ENCODE data around the gene ABCG1. TPM values are rescaled to one million over a fixed set of nuclear protein-coding genes. Genes with fewer than 3 reads are reported as not detected.

ABCG1 gene
- total RNA-seq, 2 donors from 2014 or later: 3.1 to 3.5 TPM

GRCh38 chr21:42187976-42188653 lies 30.8 kb upstream of the ABCG1 start:
- H3K27ac Mint-ChIP-seq: peak overlapping the region; percentile 63 to 78
- peaks cover 0 to 2% of the 10 kb centered on the region in 2 donors for H3K27me3 Mint-ChIP-seq
- peaks cover 69 to 71% of the 10 kb centered on the region in 2 donors for H3K4me1 Mint-ChIP-seq (ENCODE audit: low read depth in 2 of 2)

DNA sequence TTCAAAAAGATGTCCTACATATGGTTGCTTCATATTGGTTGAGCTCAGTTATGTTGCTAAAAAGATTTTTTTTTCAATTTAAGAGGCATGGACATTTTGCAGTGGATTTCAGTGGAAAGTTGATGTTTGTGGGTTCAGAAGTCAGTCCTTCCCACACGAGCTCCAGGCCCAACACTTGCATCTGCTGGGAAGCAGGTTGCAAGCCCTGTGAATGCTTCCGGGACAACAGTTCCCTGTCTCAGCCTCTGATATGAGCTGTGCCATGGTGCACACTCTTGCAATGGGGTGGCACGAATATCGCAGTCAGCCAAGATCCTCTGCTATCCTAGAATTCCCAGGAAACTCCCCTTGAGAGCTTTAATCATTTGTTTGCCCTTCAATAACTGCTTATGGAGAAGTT lies 30.3 kb upstream of the ABCG1 start:
- H3K4me3 Mint-ChIP-seq: peak overlapping the region; percentile 79
- peaks cover 0 to 4% of the 10 kb centered on the region in 2 donors for H3K27me3 Mint-ChIP-seq
- H3K27ac Mint-ChIP-seq: peak overlapping the region; percentile 63 to 78
- DNase-seq (ENCODE audit: low spot score) (no peak), ATAC-seq (no peak)
- H3K9me3 Mint-ChIP-seq: no peaks in the 10 kb centered on the region
- H3K4me1 Mint-ChIP-seq (ENCODE audit: low read depth in 2 of 2): peaks cover 74 to 77% of the 10 kb centered on the region in 2 donors
- H3K36me3 Mint-ChIP-seq: peaks cover 13% of the 10 kb centered on the region

More at GRCh38 chr21:42187976-42188653, 30.8 kb upstream of the ABCG1 start:
- Mint-ChIP-seq H3K4me3 (peak overlapping the region; percentile 79), H3K36me3 (peaks cover 13% of the 10 kb centered on the region), H3K9me3 (no peaks in the 10 kb centered on the region)
- ATAC-seq: peak; percentile 93 to 96
- DNase-seq (ENCODE audit: low spot score): peak; percentile 91

DNA sequence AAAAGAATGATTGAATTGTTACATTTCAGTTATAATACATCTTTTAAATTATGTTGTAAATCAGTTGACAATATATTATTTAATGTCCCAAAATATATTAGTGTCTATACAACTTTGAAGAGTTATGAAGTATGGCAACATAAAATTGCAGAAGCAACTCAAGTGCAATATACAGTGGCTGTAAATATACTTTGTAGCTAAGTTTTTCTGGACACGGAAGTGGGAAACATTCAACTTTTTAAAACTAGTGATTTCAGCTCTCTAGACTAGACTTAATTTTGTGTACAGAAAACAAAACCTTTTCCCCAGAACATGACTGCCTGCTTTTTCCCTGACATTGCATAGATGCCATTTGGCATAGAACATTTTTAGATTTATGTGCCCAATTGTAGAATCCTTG lies 29.5 kb upstream of the ABCG1 start:
- Mint-ChIP-seq H3K4me3 (peak overlapping the region; percentile 78), H3K27me3 (peaks cover 0 to 6% of the 10 kb centered on the region in 2 donors), H3K9me3 (no peaks in the 10 kb centered on the region), H3K36me3 (peaks cover 13% of the 10 kb centered on the region), H3K27ac (peak overlapping the region; percentile 47 to 57), H3K4me1 (ENCODE audit: low read depth in 2 of 2) (peaks cover 80 to 83% of the 10 kb centered on the region in 2 donors)
- ATAC-seq: no peak
- DNase-seq (ENCODE audit: low spot score): no peak

DNA sequence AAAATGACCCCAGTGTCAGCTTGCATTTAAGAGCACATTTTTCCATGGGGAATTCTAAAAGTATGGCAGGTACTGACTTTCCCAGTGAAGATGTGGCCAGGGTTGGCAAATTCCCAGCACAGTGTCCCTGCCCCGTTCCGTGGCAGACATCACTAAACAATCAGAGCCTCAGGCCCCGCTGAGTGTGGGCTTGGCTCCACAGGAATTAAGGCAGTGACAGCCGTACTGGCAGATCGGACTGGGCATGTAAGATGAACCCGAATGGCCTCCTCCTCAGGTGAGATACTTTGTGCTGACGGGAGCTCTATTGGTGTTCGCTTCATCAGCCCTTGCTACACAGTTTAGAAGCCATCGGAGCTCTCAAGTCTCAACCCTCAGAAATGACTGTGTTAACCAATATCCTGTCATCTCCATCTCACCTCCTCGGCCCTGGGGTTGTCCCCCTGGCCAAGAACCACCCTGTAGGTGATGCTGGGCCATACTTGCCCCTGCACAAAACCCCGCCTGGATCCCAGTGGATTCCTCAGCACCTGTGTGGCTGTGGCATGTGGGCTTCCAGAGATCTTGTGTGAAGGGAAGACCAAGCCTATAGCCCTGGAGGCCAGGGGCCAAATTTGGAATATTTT lies 29.0 kb upstream of the ABCG1 start:
- Mint-ChIP-seq H3K4me1 (ENCODE audit: low read depth in 2 of 2) (peaks cover 83 to 87% of the 10 kb centered on the region in 2 donors), H3K9me3 (no peaks in the 10 kb centered on the region), H3K36me3 (peaks cover 13% of the 10 kb centered on the region), H3K27ac (peak overlapping the region; percentile 47 to 57), H3K27me3 (peaks cover 0 to 7% of the 10 kb centered on the region in 2 donors), H3K4me3 (peak overlapping the region; percentile 78)
- DNase-seq (ENCODE audit: low spot score) (peak; percentile 83), ATAC-seq (peak; percentile 75 to 81)

DNA sequence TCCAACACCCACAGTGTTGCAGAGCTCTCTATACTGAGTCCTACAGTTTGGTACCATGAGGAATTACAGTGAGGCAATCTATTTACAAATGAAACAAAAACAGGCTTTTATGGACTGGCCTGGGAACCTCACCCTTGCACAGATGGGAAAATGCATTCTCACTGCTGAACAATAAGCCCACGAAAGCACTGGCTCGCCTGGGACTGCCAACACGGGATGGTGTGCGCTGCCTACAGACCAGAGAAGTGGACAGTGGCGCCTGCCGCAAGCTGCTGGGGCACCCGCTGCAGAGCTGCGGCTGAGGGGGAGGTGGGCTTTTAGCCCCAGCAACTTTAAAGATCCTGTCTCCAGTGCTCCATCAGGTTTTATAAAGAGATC lies 28.5 kb upstream of the ABCG1 start:
- no peak for ATAC-seq
- Mint-ChIP-seq H3K36me3 (peaks cover 13% of the 10 kb centered on the region), H3K27ac (peak overlapping the region; percentile 47 to 57)

DNA sequence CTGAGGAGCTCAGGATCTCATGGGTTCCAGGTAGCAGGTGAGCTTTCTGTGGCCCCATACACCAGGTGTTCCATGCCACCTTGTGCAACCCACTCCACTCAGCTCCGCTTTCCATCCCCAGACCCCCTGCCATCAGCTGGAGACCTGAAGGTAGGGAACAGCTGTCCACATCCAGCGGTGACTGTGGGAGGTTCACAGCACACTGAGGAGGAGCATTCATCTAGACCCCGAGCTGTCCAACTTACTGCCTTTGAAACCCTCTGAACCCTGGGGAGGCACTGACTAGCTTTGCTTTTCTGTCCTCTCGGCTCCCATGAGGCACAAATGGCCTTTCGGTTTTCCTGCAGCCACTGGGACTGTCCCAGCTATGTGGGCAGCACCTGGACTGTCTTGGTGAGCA lies 27.9 kb upstream of the ABCG1 start:
- Mint-ChIP-seq H3K4me1 (ENCODE audit: low read depth in 2 of 2) (peaks cover 86 to 88% of the 10 kb centered on the region in 2 donors), H3K27ac (no peak overlapping the region), H3K4me3 (peak overlapping the region; percentile 83), H3K36me3 (peaks cover 8% of the 10 kb centered on the region), H3K9me3 (no peaks in the 10 kb centered on the region), H3K27me3 (peaks cover 4 to 9% of the 10 kb centered on the region in 2 donors)
- DNase-seq (ENCODE audit: low spot score): no peak
- ATAC-seq: no peak

More for the DNA sequence above, 28.5 kb upstream of the ABCG1 start:
- Mint-ChIP-seq H3K4me1 (ENCODE audit: low read depth in 2 of 2) (peaks cover 88 to 89% of the 10 kb centered on the region in 2 donors), H3K27me3 (peaks cover 1 to 8% of the 10 kb centered on the region in 2 donors), H3K4me3 (peak overlapping the region; percentile 78), H3K9me3 (no peaks in the 10 kb centered on the region)
- no peak for DNase-seq (ENCODE audit: low spot score)

- peaks cover 77 to 79% of the 10 kb centered on the region in 2 donors for H3K4me1 Mint-ChIP-seq (ENCODE audit: low read depth in 2 of 2)
- peak overlapping the region; percentile 83 for H3K4me3 Mint-ChIP-seq
- ATAC-seq: no peak
Observed at GRCh38 chr21:42191696-42192595, 27.0 kb upstream of the ABCG1 start.

GRCh38 chr21:42193131-42193671 lies 25.7 kb upstream of the ABCG1 start:
- H3K4me1 Mint-ChIP-seq (ENCODE audit: low read depth in 2 of 2): peaks cover 67 to 70% of the 10 kb centered on the region in 2 donors
- no peaks in the 10 kb centered on the region for H3K36me3 Mint-ChIP-seq
- peak overlapping the region; percentile 83 for H3K4me3 Mint-ChIP-seq
- H3K27ac Mint-ChIP-seq: peak overlapping the region; percentile 64 to 85
- peak; percentile 61 to 73 for ATAC-seq
- no peaks in the 10 kb centered on the region for H3K9me3 Mint-ChIP-seq
- peak; percentile 80 for DNase-seq (ENCODE audit: low spot score)
- H3K27me3 Mint-ChIP-seq: peaks cover 4 to 9% of the 10 kb centered on the region in 2 donors

More at GRCh38 chr21:42191696-42192595, 27.0 kb upstream of the ABCG1 start:
- Mint-ChIP-seq H3K36me3 (no peaks in the 10 kb centered on the region), H3K9me3 (no peaks in the 10 kb centered on the region), H3K27me3 (peaks cover 4 to 9% of the 10 kb centered on the region in 2 donors), H3K27ac (peak overlapping the region; percentile 64 to 85)
- no peak for DNase-seq (ENCODE audit: low spot score)

GRCh38 chr21:42193721-42194120 lies 25.2 kb upstream of the ABCG1 start:
- H3K27me3 Mint-ChIP-seq: peaks cover 4 to 9% of the 10 kb centered on the region in 2 donors
- H3K9me3 Mint-ChIP-seq: no peaks in the 10 kb centered on the region
- no peaks in the 10 kb centered on the region for H3K36me3 Mint-ChIP-seq
- peaks cover 67 to 70% of the 10 kb centered on the region in 2 donors for H3K4me1 Mint-ChIP-seq (ENCODE audit: low read depth in 2 of 2)
- DNase-seq (ENCODE audit: low spot score) (no peak), ATAC-seq (no peak)
- peak overlapping the region; percentile 64 to 85 for H3K27ac Mint-ChIP-seq
- peak overlapping the region; percentile 83 for H3K4me3 Mint-ChIP-seq

DNA sequence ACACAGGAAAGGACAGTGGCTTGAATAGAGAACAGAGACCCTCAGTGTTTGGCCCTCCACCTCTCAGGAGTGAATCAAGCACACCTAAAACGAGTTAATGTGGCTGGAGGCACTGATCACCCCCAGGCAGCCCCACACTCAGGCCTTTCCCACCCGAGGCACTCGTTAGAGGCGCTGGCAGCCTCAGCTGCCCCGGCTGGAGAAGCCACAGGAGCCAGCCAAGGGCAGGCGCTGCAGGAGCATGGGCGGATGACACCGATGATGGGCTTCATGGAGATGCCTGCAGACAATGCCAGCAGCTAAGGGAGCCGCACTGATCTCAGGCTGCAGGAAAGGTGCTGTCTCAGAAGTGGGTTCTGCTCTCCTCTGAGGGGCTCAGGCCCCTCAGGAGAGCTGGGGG lies 24.1 kb upstream of the ABCG1 start:
- ATAC-seq (no peak), DNase-seq (ENCODE audit: low spot score) (no peak)
- Mint-ChIP-seq H3K4me3 (peak overlapping the region; percentile 85), H3K27ac (peak overlapping the region in 1 of 2 donors; percentile 70), H3K9me3 (no peaks in the 10 kb centered on the region), H3K36me3 (no peaks in the 10 kb centered on the region), H3K4me1 (ENCODE audit: low read depth in 2 of 2) (peaks cover 66 to 73% of the 10 kb centered on the region in 2 donors), H3K27me3 (peaks cover 4 to 9% of the 10 kb centered on the region in 2 donors)

GRCh38 chr21:42195378-42196031 lies 23.4 kb upstream of the ABCG1 start:
- Mint-ChIP-seq H3K36me3 (no peaks in the 10 kb centered on the region), H3K9me3 (no peaks in the 10 kb centered on the region), H3K27ac (peak overlapping the region; percentile 70 to 83), H3K27me3 (peaks cover 4 to 9% of the 10 kb centered on the region in 2 donors), H3K4me3 (peak overlapping the region; percentile 85), H3K4me1 (ENCODE audit: low read depth in 2 of 2) (peaks cover 61 to 68% of the 10 kb centered on the region in 2 donors)
- ATAC-seq (peak; percentile 51 to 70), DNase-seq (ENCODE audit: low spot score) (peak; percentile 76)

DNA sequence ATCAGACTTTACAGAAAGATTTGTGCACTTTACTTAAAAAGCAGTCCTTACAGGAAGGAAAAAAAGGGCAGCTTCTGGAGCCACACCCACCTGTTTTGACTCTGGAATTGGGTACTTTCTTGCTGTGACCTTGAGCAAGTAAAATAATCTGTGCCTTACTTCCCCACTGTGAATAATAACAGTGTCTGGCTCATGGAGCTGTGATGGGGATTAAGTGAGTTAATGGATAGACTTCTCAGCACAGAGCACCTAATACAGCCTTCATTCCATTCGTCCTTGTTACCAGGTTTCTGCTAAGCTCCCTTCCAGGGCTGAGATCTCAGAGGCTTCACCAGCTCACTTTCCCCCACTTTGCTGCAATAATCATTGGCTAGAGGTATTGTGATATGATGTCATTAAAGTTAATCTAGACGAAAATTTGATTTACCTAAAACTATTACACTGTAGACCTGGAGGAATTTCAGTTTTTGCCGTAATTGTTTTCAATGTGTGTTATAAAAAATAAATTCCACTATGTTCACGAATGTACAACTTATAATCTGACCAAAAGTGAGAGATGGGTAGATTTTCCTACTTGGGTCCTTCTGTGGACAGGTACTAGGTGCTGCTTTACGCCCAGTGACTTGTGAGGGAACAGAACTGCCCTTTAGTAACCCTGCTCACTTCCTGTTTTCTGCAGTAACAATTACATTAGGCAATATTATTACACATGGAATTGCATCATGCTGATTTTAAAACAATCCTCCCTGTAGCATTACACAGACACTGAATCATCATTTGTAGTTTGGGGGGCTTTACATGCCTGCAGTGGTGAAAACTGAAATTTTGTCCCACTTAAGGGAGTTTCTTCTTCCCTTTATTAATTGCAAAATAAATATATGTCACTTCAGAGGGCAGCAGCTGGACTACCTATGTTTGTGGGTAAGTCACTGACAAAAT lies 19.7 kb upstream of the ABCG1 start:
- peaks cover 38 to 45% of the 10 kb centered on the region in 2 donors for H3K4me1 Mint-ChIP-seq (ENCODE audit: low read depth in 2 of 2)
- ATAC-seq (peak; percentile 79 to 87), DNase-seq (ENCODE audit: low spot score) (no peak)
- peak overlapping the region; percentile 19 to 44 for H3K27ac Mint-ChIP-seq
- no peak overlapping the region for H3K4me3 Mint-ChIP-seq
- no peaks in the 10 kb centered on the region for H3K36me3 Mint-ChIP-seq
- H3K27me3 Mint-ChIP-seq: peaks cover 5 to 9% of the 10 kb centered on the region in 2 donors
- H3K9me3 Mint-ChIP-seq: no peaks in the 10 kb centered on the region
